GM23338 (cell line): ENCODE results near the gene ANO6. TPM values are rescaled to one million over a fixed set of nuclear protein-coding genes. Genes with fewer than 3 reads are reported as not detected.

Experiments
- ATAC-seq: fragments of 200-7000 bp; cut with Tn5 transposase; 3 replicates; pipeline ENCODE4 v1.9.1; 2020
- DNase-seq: peaks from one replicate; pipeline ENCODE4 v3.0.0-alpha.2; 2015; ENCODE audit warnings: low spot score
- H2AFZ ChIP-seq: fragments of 200-600 bp; sonication (generic); 2 replicates; pipeline ENCODE4 v1.8.0; 2016; ENCODE audit warnings: antibody characterized with exemption, mild to moderate bottlenecking, moderate library complexity
- H3F3A ChIP-seq: fragments of 200-600 bp; sonication (generic); replicated peaks from 2 replicates; pipeline ENCODE4 v1.8.0; 2017; ENCODE audit warnings: antibody characterized with exemption, mixed run types, low read depth
- H3K27ac ChIP-seq: fragments of 200-600 bp; sonication (generic); 2 replicates; pipeline ENCODE4 v1.6.1; 2016; ENCODE audit warnings: low read depth
- H3K27me3 ChIP-seq: fragments of 200-600 bp; sonication (generic); 2 replicates; pipeline ENCODE4 v1.8.0; 2016; ENCODE audit warnings: mild to moderate bottlenecking, mixed run types, moderate library complexity; ENCODE audit not compliant: insufficient read depth
- H3K36me3 ChIP-seq: fragments of 200-600 bp; sonication (generic); 2 replicates; pipeline ENCODE4 v1.8.0; 2016; ENCODE audit warnings: mild to moderate bottlenecking; ENCODE audit not compliant: insufficient read depth
- H3K4me1 ChIP-seq: fragments of 200-600 bp; sonication (generic); 2 replicates; pipeline ENCODE4 v1.8.0; 2016; ENCODE audit warnings: mild to moderate bottlenecking, moderate library complexity; ENCODE audit not compliant: insufficient read depth
- H3K4me2 ChIP-seq: fragments of 200-600 bp; sonication (generic); 2 replicates; pipeline ENCODE4 v1.7.1; 2017; ENCODE audit warnings: mixed run types
- H3K4me3 ChIP-seq: fragments of 200-600 bp; sonication (generic); 2 replicates; pipeline ENCODE4 v1.6.1; 2016; ENCODE audit warnings: mixed run types
- H3K79me2 ChIP-seq: fragments of 200-600 bp; sonication (generic); replicated peaks from 2 replicates; pipeline ENCODE4 v1.8.0; 2017; ENCODE audit warnings: mild to moderate bottlenecking; ENCODE audit not compliant: insufficient read depth
- H3K9me2 ChIP-seq: fragments of 200-600 bp; sonication (generic); 2 replicates; pipeline ENCODE4 v1.8.0; 2017; ENCODE audit not compliant: insufficient read depth
- H4K20me1 ChIP-seq: fragments of 200-600 bp; sonication (generic); replicated peaks from 2 replicates; pipeline ENCODE4 v1.8.0; 2017; ENCODE audit warnings: mild to moderate bottlenecking; ENCODE audit not compliant: insufficient read depth
- H3K27ac Mint-ChIP-seq: 2 replicates; pipeline ENCODE4 v1.8.0; 2020; ENCODE audit warnings: inconsistent platforms, mild to moderate bottlenecking, moderate library complexity, mixed read lengths
- H3K27me3 Mint-ChIP-seq: 3 replicates; pipeline ENCODE4 v1.8.0; 2022; ENCODE audit warnings: low read depth, mild to moderate bottlenecking, moderate library complexity, mixed read lengths, inconsistent platforms; ENCODE audit not compliant: insufficient read depth, poor library complexity
- H3K36me3 Mint-ChIP-seq: 3 replicates; pipeline ENCODE4 v1.8.0; 2021; ENCODE audit warnings: low read depth, mild to moderate bottlenecking, inconsistent platforms, moderate library complexity, mixed read lengths
- H3K4me1 Mint-ChIP-seq: 3 replicates; pipeline ENCODE4 v1.8.0; 2020; ENCODE audit warnings: mild to moderate bottlenecking, inconsistent platforms, mixed read lengths
- H3K4me3 Mint-ChIP-seq: 3 replicates; pipeline ENCODE4 v1.8.0; 2021; ENCODE audit warnings: moderate library complexity, mild to moderate bottlenecking, inconsistent platforms, mixed read lengths
- H3K9me3 Mint-ChIP-seq: 3 replicates; pipeline ENCODE4 v1.8.0; 2020; ENCODE audit warnings: moderate library complexity, mild to moderate bottlenecking, inconsistent platforms, mixed read lengths
- CREB1 ChIP-seq: fragments of 250-450 bp; sonication (Bioruptor Pico); IDR thresholded peaks from 2 replicates; pipeline ENCODE4 v1.5.0; 2020; ENCODE audit warnings: low read depth, mild to moderate bottlenecking, moderate library complexity
- EZH2 ChIP-seq: fragments of 200-600 bp; sonication (generic); IDR thresholded peaks from one replicate; pipeline ENCODE4 v1.8.0; 2017; ENCODE audit warnings: antibody characterized with exemption, mild to moderate bottlenecking, low read depth; ENCODE audit not compliant: unreplicated experiment
- EZH2phosphoT487 ChIP-seq: fragments of 200-600 bp; sonication (generic); IDR thresholded peaks from one replicate; pipeline ENCODE4 v1.8.1; 2018; ENCODE audit warnings: antibody characterized with exemption; ENCODE audit not compliant: unreplicated experiment
- JUNB ChIP-seq: IDR thresholded peaks from one replicate; pipeline ENCODE4 v1.6.1; 2016; ENCODE audit warnings: antibody characterized with exemption; ENCODE audit not compliant: unreplicated experiment
- NANOG ChIP-seq: IDR thresholded peaks from 2 replicates; pipeline ENCODE4 v1.6.1; 2016; ENCODE audit warnings: antibody characterized with exemption, borderline replicate concordance
- POLR2AphosphoS5 ChIP-seq: IDR thresholded peaks from 2 replicates; pipeline ENCODE4 v1.6.1; 2016; ENCODE audit warnings: antibody characterized with exemption, low read depth
- STAT1 ChIP-seq: IDR thresholded peaks from one replicate; pipeline ENCODE4 v1.6.1; 2016; ENCODE audit warnings: antibody characterized with exemption; ENCODE audit not compliant: unreplicated experiment
- ZNF114 ChIP-seq: fragments of 250-450 bp; sonication (Bioruptor Pico); IDR thresholded peaks from 2 replicates; pipeline ENCODE4 v1.5.0; 2020; ENCODE audit warnings: mild to moderate bottlenecking, moderate library complexity
- ZNF331 ChIP-seq: fragments of 250-450 bp; sonication (Bioruptor Pico); IDR thresholded peaks from 2 replicates; pipeline ENCODE4 v1.5.0; 2020; ENCODE audit warnings: low read depth, mild to moderate bottlenecking, moderate library complexity
- polyA plus RNA-seq: library from polyadenylated mRNA; unstranded; fragments of >200 nt; fragmentation: Nextera tagmentation; extraction: Ambion mirVana; gene quantifications from 2 replicates; pipeline ENCODE4 v1.2.1, GENCODE V29; 2016
- total RNA-seq: library from RNA; depleted of rRNA; stranded (reverse); fragments of >200 nt; shearing (Covaris generic); gene quantifications from 2 replicates; pipeline ENCODE4 v1.2.3, GENCODE V29; 2014
- TF ChIP-seq, protein P1 (sequence below): IDR thresholded peaks from one replicate; pipeline ENCODE4 v1.6.1; 2018; ENCODE audit warnings: antibody characterized with exemption; ENCODE audit not compliant: unreplicated experiment
- TF ChIP-seq, protein P2 (sequence below), 2 experiments: fragments of 200-600 bp in 1 of 2; sonication (generic) in 1 of 2; conservative IDR thresholded peaks; 2 replicates each; pipeline versions ENCODE4 v1.5.1 to v1.6.1; 2016 to 2017; ENCODE audit warnings: antibody characterized with exemption in 2 of 2, low read depth in 2 of 2, mild to moderate bottlenecking in 2 of 2, moderate library complexity in 1 of 2
- TF ChIP-seq, protein P3 (sequence below): IDR thresholded peaks from 2 replicates; pipeline ENCODE4 v1.6.1; 2016; ENCODE audit warnings: antibody characterized with exemption
- TF ChIP-seq, protein P4 (sequence below): fragments of 250-450 bp; sonication (Bioruptor Pico); IDR thresholded peaks from 2 replicates; pipeline ENCODE4 v1.5.0; 2020; ENCODE audit warnings: mild to moderate bottlenecking, moderate library complexity

The ANO6 gene
- total and polyA plus RNA-seq, 2 experiments from 2014 or later, result 21.1 to 48.9 TPM

DNA sequence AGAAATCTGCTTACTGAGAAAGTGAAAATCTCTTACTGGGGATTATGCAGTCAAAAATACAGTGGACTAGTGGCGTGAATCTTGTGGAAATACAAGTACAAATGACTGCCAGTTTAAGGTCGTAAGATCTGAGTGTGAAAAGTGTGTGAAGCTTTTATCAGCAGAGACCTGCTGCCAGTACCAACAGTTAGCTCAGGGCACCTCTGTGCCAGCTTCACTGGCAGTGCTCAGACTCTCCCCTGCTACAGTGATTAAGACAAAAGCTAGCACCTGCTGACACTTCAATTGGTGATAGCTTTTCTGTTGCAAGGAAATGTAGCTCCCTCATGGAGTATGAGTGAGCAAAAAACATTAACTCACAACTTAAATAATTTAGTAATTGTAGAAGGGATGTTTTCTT is 185.1 kb downstream of the ANO6 start:
- H3K27ac ChIP-seq, result no peak overlapping the region
- ATAC-seq, result no peak
- Mint-ChIP-seq H3K4me1 (no peaks in the 10 kb centered on the region), H3K4me3 (no peak overlapping the region), H3K9me3 (peaks cover 5% of the 10 kb centered on the region; the same call in 2 of the 3 replicates), H3K36me3 (peaks cover 38% of the 10 kb centered on the region), H3K27ac (peak overlapping the region; percentile 31; the same call in 1 of the 2 replicates), H3K27me3 (peaks cover 1% of the 10 kb centered on the region)
- H3K27me3 ChIP-seq, result no peaks in the 10 kb centered on the region
- TF ChIP-seq, protein P1, sequence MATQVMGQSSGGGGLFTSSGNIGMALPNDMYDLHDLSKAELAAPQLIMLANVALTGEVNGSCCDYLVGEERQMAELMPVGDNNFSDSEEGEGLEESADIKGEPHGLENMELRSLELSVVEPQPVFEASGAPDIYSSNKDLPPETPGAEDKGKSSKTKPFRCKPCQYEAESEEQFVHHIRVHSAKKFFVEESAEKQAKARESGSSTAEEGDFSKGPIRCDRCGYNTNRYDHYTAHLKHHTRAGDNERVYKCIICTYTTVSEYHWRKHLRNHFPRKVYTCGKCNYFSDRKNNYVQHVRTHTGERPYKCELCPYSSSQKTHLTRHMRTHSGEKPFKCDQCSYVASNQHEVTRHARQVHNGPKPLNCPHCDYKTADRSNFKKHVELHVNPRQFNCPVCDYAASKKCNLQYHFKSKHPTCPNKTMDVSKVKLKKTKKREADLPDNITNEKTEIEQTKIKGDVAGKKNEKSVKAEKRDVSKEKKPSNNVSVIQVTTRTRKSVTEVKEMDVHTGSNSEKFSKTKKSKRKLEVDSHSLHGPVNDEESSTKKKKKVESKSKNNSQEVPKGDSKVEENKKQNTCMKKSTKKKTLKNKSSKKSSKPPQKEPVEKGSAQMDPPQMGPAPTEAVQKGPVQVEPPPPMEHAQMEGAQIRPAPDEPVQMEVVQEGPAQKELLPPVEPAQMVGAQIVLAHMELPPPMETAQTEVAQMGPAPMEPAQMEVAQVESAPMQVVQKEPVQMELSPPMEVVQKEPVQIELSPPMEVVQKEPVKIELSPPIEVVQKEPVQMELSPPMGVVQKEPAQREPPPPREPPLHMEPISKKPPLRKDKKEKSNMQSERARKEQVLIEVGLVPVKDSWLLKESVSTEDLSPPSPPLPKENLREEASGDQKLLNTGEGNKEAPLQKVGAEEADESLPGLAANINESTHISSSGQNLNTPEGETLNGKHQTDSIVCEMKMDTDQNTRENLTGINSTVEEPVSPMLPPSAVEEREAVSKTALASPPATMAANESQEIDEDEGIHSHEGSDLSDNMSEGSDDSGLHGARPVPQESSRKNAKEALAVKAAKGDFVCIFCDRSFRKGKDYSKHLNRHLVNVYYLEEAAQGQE, result no peak
- TF ChIP-seq JUNB (no peak), CREB1 (CRISPR knock-in tag) (no peak), STAT1 (no peak), EZH2phosphoT487 (no peak), EZH2 (no peak), POLR2AphosphoS5 (no peak), ZNF114 (CRISPR knock-in tag) (no peak), ZNF331 (no peak), NANOG (no peak)
- TF ChIP-seq, protein P2, sequence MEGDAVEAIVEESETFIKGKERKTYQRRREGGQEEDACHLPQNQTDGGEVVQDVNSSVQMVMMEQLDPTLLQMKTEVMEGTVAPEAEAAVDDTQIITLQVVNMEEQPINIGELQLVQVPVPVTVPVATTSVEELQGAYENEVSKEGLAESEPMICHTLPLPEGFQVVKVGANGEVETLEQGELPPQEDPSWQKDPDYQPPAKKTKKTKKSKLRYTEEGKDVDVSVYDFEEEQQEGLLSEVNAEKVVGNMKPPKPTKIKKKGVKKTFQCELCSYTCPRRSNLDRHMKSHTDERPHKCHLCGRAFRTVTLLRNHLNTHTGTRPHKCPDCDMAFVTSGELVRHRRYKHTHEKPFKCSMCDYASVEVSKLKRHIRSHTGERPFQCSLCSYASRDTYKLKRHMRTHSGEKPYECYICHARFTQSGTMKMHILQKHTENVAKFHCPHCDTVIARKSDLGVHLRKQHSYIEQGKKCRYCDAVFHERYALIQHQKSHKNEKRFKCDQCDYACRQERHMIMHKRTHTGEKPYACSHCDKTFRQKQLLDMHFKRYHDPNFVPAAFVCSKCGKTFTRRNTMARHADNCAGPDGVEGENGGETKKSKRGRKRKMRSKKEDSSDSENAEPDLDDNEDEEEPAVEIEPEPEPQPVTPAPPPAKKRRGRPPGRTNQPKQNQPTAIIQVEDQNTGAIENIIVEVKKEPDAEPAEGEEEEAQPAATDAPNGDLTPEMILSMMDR (conservative IDR thresholded peaks at IDR 0.05; ENCODE audit: low read depth in 2 of 2), result no peak
- TF ChIP-seq, protein P3, sequence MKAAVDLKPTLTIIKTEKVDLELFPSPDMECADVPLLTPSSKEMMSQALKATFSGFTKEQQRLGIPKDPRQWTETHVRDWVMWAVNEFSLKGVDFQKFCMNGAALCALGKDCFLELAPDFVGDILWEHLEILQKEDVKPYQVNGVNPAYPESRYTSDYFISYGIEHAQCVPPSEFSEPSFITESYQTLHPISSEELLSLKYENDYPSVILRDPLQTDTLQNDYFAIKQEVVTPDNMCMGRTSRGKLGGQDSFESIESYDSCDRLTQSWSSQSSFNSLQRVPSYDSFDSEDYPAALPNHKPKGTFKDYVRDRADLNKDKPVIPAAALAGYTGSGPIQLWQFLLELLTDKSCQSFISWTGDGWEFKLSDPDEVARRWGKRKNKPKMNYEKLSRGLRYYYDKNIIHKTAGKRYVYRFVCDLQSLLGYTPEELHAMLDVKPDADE, result no peak
- TF ChIP-seq, protein P4, sequence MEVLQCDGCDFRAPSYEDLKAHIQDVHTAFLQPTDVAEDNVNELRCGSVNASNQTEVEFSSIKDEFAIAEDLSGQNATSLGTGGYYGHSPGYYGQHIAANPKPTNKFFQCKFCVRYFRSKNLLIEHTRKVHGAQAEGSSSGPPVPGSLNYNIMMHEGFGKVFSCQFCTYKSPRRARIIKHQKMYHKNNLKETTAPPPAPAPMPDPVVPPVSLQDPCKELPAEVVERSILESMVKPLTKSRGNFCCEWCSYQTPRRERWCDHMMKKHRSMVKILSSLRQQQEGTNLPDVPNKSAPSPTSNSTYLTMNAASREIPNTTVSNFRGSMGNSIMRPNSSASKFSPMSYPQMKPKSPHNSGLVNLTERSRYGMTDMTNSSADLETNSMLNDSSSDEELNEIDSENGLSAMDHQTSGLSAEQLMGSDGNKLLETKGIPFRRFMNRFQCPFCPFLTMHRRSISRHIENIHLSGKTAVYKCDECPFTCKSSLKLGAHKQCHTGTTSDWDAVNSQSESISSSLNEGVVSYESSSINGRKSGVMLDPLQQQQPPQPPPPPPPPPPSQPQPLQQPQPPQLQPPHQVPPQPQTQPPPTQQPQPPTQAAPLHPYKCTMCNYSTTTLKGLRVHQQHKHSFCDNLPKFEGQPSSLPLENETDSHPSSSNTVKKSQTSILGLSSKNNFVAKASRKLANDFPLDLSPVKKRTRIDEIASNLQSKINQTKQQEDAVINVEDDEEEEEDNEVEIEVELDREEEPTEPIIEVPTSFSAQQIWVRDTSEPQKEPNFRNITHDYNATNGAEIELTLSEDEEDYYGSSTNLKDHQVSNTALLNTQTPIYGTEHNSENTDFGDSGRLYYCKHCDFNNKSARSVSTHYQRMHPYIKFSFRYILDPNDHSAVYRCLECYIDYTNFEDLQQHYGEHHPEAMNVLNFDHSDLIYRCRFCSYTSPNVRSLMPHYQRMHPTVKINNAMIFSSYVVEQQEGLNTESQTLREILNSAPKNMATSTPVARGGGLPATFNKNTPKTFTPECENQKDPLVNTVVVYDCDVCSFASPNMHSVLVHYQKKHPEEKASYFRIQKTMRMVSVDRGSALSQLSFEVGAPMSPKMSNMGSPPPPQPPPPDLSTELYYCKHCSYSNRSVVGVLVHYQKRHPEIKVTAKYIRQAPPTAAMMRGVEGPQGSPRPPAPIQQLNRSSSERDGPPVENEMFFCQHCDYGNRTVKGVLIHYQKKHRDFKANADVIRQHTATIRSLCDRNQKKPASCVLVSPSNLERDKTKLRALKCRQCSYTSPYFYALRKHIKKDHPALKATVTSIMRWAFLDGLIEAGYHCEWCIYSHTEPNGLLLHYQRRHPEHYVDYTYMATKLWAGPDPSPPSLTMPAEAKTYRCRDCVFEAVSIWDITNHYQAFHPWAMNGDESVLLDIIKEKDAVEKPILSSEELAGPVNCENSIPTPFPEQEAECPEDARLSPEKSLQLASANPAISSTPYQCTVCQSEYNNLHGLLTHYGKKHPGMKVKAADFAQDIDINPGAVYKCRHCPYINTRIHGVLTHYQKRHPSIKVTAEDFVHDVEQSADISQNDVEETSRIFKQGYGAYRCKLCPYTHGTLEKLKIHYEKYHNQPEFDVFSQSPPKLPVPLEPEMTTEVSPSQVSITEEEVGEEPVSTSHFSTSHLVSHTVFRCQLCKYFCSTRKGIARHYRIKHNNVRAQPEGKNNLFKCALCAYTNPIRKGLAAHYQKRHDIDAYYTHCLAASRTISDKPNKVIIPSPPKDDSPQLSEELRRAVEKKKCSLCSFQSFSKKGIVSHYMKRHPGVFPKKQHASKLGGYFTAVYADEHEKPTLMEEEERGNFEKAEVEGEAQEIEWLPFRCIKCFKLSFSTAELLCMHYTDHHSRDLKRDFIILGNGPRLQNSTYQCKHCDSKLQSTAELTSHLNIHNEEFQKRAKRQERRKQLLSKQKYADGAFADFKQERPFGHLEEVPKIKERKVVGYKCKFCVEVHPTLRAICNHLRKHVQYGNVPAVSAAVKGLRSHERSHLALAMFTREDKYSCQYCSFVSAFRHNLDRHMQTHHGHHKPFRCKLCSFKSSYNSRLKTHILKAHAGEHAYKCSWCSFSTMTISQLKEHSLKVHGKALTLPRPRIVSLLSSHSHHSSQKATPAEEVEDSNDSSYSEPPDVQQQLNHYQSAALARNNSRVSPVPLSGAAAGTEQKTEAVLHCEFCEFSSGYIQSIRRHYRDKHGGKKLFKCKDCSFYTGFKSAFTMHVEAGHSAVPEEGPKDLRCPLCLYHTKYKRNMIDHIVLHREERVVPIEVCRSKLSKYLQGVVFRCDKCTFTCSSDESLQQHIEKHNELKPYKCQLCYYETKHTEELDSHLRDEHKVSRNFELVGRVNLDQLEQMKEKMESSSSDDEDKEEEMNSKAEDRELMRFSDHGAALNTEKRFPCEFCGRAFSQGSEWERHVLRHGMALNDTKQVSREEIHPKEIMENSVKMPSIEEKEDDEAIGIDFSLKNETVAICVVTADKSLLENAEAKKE (CRISPR knock-in tag), result no peak
- H3K4me3 ChIP-seq, result no peak overlapping the region
- no peaks in the 10 kb centered on the region for H3K4me1 ChIP-seq
- H3K79me2 ChIP-seq, result no peaks in the 10 kb centered on the region
- H2AFZ ChIP-seq, result no peak overlapping the region
- no peaks in the 10 kb centered on the region for H4K20me1 ChIP-seq
- H3K4me2 ChIP-seq, result no peak overlapping the region
- no peaks in the 10 kb centered on the region for H3F3A ChIP-seq
- peaks cover 26% of the 10 kb centered on the region for H3K36me3 ChIP-seq
- no peaks in the 10 kb centered on the region for H3K9me2 ChIP-seq
- DNase-seq, result no peak
